Mucosa of gallbladder (tissue), 1 donor: ENCODE data around the gene C4orf50. TPM values are rescaled to one million over a fixed set of nuclear protein-coding genes. Genes with fewer than 3 reads are reported as not detected.

ENCODE experiments used
- DNase-seq: peaks from one replicate; pipeline ENCODE4 v3.0.0-alpha.2; 2020; ENCODE audit warnings: low spot score
- total RNA-seq: library from RNA; stranded (reverse); gene quantifications from one replicate; pipeline ENCODE4 v1.2.1, GENCODE V29; 2021
- donor health status: DM: no; HTN: no; CAD: no.

C4orf50 gene
- total RNA-seq, 1 donor from 2014 or later, result 0.06 TPM

DNA sequence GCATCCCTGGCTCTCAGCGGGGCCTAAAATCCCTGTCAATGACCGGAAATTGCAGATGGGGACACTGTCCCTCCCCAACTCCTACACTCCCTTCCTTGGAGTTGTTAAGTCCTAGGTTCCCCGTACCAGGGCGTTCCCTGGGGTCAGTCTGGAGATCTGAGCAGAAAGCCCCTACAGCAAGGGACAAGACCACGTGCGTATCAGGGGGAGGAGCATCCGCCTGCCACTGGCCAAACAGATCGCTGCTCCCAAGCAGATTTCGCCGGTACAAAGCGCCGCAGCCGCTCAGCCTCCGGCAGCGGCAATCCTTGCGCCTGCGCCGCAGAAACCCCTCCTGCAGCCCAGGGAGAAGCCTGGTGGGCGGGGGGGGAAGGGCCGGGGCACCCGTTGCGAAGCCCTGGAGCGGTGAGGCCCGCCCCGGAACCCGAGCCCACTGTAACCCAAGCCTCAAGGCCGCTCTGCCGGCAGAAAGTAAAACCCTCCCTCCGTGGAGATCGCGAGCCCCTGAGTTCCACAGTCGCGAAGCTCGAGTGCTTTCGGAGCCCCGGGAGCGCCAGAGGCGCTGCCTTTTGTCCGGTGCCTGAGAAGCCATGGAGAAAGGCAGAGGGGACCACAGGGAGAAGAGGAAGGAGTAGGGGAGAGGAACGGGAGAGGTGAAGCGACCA lies 128.0 kb downstream of the C4orf50 start:
- no peak for DNase-seq

DNA sequence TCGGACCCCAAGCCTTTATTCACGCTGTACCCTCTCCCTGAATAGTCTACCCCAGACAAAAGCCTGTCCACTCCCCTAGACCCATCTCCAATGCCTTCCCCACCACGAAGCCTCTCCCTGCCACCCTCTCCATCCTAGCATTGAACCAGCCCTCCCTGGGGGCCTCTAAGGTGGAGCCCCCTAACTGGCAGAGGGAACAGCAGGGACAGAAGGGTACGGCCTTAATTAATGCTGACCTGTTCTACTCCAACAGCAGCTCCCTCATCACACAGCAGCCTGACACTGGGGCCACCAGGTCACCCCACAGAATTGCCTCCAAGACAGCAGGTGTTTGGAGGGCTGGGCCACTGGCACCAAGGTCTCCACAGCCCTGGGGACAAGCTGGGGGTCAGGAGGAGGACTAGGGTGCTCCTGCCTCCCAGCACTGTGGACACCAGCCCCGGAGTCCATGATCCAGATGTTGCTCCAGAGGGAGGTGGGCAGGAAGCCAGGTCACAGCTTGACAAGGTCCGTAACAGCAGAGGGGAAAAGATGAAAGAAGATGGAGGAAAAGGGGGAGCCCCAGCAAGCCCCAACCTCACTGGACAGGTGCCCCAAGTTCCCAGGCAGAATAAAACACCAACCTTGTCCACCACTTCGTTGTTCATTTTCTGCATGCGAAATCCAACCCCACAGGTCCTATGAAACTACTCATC lies 129.1 kb downstream of the C4orf50 start:
- DNase-seq, result no peak

DNA sequence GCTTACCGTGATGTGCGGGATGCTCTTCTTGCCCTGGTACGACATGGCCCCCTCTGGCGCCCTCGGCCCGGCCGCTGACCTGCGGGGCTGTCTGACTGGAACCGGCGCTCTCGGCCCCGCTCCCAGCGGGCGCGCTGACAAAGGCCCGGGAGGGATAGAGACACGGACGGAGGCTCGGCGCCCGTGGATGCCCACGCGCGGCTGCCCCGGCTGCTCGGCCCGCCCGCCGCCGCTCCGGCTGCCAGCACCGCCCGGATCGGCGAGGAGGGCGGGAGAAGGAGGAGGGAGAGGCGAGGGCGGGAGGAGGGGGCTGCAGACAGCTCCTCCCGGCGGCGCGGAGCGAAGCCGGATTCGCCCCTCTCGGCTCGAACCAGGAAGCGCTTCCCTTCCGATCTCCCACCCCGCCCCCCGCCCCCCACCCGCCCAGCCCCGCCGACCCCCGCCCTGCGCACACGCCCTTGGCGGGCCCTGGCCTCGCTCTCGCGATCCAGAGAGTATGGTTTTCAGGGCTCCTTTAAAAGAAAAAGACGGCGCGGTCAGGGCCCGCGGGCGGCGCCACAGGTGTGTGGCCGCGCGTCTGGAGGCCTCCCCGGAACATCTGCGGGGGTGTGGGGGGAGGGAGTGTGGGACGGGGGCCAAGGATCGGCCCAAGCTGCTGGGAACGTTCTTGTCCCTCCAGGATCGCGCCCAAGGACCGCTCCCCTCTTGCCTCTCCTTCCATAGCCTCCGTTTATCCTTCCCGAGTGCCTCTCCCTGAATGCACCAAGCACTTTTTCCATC lies 129.8 kb downstream of the C4orf50 start:
- DNase-seq, result no peak

DNA sequence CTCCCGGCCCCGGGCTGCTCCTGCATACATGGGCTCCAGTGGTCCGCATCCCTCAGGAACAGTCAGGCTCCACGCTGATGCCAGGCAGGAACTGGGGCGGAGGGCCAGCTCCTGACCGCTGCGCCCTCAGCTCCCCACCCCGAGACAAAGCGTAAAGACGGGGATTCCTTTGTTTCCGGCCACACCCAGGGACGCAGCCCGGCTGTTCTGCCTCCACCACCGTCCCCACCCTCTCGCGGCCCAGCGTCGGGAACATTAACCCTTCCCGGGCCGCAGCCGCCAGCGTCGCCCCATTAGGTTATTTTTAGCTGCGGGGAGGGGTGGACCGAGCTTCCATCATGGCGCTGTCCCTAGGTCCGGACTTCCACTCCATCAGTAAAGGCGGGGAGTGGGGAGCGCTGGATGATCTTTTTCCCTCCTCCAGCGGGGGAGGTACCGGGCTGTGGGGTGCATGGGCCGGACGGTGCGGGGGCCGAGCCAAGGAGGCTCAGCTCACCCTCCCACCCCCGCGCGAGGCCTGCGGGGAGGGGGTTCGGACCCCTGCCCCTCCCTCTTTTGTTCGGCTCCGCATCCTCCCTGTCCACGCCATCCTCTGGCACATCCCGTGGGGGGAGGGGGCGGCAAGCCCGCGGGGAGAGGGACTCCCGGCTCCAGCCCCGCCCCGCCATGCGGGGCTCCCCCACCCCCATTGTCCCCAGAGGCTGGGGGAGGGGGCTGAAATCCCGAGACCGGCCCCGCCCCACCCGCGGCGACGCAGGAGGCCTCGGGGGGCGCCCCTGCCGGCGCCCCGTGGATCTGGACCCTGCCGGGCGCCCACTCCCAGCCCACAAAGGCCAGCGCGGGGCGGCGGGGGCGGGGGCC lies 130.6 kb downstream of the C4orf50 start:
- no peak for DNase-seq

DNA sequence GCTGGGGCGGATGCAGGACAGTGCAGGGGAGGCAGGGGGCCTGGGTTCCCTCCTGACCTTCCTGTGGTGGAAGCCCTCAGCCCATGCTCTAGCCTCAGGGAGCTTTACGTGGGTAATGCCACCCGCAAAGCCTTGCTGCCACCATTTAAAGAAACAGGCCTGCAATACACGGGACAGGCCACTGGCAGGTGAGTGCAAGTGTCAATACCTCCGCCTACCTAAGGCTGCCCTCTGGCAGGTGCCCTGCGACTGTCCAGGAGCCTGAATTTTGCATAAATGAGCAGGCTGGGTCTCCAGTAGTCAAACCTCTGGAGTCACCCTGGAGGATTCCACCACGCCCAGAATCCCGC lies 131.2 kb downstream of the C4orf50 start:
- DNase-seq, result no peak

DNA sequence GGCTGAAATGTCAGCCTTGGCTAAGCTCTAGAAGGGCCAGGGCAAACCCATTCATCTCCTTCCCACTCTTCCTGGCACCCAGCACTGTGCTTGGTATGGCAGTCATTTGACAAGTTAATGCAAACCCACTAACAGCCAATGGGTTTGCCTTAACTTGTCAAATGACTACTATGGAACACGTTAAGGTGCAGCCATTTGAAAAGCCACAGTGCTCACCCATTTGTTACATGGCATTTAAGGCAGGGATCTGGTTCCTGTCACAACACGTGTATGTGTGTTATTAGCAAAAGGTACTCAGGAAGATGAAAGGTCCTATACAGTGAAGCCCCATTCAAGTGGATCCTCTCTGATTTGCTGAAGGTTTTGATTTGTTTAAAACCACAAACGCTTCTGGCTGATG lies 132.5 kb downstream of the C4orf50 start:
- no peak for DNase-seq

DNA sequence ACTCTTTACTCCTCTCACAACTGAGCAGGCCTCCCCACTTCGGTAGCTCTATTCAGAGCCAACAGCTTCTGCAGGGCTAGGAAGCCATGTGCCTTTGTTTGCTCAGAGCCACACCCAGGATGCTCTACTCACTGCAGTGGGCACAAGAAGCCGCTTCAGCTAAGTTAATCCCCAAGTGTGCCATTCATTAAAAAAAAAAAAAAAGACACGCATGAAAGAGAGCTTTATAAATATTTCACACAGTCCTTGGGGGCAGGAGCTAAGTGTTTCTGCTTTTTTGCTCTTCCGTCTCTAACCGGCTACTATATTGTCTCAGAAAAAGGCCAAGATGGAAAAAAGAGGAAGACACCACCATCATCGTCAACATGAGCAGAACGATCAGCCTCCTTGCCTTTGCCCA lies 133.4 kb downstream of the C4orf50 start:
- DNase-seq, result no peak

DNA sequence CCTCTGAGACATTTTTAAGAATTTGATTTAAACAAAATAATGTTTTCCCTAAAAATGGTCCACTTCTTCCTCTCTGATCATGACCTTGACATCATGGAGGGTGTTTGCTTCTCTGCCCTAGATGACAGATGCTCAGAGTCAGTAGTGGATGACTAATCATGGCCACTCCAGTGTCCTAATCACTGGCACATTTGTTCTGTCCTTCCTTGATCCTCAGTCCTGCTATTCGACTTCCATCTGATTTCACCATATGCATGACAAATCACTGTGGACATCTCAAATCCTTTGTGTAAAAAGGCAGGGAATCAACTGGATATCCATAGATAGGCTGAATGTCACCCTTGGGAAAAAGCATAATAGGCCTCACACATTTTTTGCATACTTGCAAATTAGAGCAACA lies 134.3 kb downstream of the C4orf50 start:
- DNase-seq, result no peak

DNA sequence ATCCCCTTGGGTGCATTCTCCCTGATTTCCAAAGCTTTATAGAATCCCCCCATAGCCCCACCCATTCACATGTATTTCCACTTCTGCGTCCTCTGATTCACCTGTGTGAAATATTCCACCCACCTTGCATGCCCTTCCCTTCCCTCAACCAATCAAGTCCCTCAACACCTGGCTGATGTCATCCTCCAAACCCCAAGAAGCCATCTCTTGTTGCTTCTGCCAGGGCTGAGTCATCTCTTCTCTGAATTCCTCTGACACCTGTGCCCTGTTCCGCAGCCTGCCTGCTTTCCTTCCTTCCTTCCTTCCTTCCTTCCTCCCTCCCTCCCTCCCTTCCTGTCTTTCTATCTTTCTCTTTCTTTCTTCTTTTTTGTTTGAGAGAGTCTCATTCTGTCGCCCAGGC lies 135.3 kb downstream of the C4orf50 start:
- no peak for DNase-seq

DNA sequence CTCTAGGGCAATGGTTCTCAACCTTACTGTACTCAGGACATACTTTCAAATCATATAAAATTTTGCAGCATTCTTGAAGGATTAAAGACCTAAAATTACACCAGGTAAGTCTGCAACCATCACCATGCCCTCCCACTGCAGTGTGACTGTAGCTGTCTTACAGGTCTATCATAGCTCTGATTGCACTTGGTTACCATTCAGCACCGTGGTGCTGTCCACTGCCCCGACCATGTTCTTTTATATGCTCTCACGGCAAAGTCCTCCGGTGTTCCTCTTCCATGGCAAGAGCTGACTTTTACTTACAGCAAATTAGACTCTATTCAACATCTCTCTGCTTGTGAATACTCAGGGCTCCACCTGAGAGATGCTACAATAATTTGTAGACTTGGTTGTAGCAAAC lies 136.9 kb downstream of the C4orf50 start:
- DNase-seq, result no peak

DNA sequence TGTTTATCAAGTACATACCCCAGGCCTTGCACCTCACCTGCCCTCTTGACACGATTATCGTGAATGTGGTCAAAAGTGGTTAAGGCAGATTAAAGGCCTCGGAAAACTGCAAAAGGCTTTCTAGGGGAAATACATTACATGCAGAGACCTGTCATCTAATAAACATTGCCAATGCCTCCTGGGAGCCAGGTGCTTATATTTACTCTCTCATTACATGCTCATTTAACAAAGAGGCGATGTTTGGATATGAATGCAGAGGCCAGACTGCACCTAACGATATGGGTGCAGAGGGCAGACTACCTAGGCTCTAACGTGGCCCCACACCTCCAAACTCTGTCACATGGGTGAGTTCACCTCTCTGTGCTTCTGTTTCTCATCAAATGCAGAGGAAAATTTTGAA lies 139.9 kb downstream of the C4orf50 start:
- no peak for DNase-seq

DNA sequence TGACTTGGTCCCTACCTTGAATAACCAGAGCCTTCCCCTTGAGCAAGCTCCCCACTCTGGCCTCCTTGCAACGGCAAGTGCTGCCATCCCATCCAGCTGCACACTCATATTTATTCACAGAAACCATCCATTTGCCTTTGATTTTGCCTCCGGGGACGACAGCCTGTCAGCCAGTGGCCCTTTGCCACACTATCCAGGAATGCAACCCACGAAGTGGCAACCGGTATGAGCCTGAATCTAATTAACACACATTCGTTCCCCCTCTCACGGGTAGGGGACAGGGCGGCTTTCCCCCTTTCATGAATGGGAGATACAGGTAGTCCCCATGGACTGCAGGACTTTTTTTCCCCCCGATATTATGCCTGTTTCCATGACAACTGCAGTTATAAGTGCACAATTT lies 140.8 kb downstream of the C4orf50 start:
- DNase-seq, result no peak

DNA sequence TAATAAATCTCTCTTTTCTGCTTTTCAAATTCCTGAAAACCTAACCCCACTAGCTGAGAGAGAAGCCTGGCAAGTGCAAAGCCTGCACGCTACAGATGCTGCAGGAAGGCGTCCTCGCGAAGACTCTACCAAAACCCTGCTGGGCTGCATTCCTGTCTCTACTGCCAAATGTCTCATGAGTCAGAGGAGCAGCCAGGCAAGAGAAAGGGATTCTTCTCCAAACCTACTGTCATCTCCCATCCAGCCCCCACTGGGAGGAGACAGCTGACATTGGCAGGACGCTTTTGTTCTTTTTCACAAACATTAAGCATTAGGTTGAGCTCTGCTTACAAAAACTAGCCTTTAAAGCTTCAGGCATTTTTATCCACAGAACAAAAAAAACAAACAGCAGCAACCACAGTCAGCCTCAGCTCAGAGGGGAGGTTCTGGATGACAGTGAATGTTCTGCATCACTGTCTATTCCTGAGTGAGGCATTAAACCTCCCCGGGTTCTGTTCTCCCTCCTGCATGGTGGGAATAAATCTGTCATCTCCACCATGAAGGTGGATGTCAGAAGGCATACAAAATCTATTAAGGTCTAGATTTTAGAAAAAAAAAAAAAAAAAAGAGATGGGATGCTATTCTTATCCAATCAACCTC lies 143.3 kb downstream of the C4orf50 start:
- peak; percentile 38 for DNase-seq

DNA sequence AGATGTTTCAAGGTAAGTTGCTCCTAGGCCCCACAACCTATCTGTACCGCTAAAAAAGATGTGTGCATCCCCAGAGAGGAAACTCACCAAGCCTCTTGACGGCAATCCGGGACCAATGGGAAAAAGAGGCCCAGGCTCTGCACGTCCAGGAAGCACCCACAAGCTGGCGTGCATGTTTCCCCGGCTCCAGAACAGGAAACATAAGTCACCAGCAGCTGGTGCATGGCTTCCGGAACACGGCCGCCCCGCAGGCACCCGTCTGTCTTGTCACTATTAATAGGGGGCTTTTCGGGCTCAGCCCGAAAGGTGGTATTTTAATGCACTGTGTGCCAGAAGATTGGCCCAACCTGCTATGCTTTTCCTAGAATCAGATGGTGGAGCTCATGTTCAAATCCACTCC lies 147.5 kb downstream of the C4orf50 start:
- DNase-seq, result no peak

DNA sequence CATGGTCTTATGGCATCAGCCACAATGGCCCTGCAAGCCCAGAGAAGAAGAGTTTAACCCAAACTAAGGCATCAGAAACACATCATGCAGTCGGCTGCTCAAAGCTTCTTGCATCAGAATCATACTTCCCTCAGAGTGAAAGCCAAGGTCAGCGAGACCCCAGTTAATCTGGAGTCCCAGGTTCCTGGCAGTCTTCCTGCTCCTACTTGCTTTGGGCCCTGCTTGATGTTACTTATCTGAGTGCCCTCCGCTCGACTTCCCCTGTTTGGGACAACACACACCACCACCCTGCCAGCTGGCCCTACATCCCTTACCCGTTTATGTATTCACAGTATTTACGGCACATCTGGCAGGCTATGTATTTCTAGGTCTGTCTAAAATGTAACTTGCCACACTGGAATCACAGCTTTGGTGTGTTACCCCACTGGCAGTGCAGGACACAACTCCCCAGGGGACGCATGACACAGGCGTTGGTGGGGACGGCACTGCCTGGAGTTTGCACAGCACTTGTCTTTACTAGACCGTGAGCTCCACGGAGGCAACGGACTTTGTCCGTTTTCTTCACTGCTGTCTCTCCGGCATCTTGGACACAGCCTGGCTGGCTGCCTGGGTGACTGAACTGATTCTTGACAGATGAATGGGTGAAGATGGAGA lies 148.1 kb downstream of the C4orf50 start:
- DNase-seq, result no peak

DNA sequence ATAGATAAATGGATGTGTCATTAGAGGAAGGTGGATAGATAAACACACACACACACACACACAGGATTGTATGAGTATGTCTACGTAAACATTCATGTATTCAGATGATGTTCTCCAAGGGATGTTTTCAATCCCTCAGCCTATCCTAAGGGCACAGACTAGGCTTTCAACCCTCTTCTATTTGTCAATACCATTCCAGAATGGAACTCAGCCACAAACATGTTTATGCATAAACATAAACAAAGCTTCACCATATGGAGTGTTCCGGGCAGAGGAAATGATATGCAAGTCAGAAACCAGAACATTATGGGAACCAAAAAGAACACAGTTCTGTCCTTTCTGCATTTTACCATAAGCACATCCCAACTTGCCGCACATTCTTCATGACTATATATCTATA lies 150.4 kb downstream of the C4orf50 start:
- no peak for DNase-seq

DNA sequence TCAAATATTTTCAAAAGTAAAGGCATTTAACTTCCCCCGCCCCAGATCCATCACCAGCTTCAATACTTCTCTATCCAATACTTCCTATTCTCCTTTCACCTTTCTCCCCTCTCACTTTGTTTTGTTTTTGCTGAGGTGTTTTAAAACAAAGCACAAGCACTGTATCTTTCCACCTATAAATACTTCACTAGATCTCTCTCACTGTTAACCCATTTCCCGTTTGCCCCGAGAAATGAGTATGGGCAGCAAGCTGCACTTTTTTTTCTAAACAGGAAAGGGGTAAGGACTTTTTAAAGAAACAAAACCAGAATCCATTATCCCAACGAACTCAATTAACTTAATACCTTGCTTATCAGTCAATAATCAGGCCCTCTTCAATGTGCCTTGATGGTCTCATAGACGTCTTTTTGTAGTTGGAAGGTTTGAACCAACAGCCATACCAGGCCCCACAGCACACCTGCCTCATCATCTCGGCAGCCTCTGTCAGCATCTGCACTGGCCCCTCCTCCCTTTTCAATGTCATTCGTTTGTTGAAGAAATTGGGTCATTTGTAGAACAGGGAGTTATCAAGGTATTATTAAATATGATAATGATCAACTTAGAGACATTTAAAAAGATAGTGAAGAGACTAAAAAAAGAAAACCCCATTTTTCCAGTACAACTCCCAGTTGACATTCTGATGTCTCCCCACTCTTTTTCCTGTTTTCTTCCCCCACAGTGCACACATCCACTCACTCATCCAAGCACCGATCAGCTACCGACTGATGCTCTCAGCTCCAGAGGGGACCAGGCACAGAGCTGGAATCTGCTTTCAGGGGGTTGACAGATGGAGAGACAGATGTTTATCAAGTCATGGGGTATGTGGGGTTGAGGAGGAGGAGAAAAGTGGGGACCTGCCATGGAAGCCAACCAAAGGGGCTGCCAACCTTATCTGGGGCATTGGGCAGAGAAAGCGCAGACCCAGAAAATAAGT lies 151.1 kb downstream of the C4orf50 start:
- DNase-seq, result no peak

DNA sequence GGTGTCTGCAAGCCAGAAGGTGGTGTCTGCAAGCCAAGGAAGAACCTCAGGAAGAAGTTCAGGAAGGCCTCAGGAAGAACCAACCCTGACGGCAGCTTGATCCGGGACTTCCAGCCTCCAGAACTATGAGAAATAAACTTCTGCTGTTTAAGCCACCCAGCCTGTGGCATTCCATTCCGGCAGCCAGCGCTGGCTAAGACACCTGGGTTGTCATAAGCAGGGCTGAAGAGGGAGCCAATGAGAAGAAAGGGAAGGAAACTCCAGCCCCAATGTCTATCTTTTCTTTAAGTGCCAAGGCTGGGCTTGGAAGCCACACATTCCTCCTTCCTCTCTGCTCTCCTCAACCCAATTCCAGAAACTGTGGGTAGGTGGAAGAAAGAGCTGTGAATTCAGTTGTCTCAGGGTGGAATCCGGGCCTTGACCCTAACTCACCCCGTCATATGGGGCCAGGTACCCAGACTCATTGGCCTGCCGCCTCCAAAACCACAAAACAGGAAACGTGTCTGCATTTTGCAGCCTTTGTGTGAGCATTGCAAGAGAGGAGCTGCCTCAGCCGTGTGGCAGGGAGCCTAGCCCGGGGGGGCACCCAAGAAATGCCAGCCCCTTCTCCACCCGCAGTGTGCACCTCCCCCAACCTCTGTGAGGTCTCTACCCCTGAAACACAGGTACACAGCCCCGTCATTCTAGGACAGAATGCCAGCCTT lies 152.2 kb downstream of the C4orf50 start:
- DNase-seq, result no peak

DNA sequence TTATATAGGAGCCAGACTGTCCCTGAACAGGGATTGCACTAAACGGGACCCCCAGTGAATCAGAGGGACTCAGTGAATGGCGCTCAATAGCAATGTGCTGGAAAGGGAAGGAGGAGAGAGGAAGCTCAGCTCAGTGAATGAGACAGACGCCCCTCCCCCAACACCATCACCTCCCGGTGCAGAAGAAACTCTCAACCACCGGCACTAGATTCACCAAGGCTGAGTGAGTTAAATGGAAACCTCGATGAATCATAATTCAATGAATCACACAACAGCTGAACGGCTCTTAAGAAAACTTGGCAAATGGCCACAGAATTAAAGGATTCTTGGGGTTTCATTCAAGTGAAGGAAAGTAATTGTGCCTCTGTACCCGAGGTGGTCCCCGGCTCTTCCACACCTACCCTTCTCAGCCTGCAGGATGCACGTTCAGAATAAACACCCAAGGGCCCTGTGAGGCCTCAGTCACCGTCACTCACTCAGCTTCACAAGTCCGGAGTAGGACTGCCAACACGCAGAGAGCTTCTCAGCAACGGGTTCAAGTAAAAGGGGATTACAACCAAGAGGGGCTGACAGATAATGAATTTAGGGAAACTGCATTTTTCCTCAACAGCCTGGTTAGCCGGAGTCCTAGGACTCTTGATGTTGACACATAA lies 154.6 kb downstream of the C4orf50 start:
- no peak for DNase-seq
